ENCODE results near the gene HIVEP3. TPM values are rescaled to one million over a fixed set of nuclear protein-coding genes. Genes with fewer than 3 reads are reported as not detected.

Gene HIVEP3
- total RNA-seq, 1 experiment from 2014 or later = 1.2 TPM

DNA sequence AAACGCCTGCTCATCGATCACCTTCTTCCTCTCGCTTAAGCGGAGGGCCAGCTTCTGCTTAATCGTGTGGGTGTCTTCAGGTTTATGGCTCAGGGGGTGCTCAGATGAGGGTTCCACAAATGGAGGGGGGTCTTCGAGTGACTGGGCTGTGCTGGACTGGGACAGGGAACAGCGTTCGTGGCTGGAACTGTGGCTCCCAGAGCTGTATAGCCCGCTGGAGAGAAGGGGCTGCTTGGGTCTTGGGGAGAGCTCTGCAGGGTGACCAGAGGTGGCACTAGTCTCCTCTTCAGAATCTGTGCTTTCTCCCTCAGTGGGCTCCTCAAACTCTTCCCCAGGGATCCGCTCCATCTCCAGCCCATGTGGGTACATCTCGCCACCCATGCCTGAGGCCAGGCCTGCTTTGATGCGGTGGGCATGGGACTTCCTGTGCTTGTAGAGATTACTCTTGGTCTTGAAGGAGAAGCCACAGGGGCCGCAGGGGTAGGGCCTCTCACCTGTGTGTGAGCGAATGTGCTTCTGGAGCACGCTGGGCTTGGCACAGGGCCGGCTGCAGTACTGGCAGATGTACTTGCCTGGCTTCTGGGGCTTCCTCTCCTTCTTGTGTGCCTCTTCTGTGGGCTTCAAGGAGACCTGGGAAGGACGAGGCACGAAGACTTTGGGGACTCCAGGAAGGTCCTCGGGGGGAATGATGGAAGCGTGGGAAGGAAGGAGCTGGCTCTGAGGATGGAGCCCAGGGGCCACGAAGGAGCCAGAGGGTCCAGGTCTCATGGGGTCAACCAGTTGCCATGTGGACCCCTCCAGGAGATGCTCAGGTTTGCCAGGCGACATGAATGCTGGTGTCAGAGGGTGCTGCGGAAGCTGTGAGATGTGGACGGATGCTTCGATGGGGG lies 334.8 kb downstream of the HIVEP3 start:
- Mint-ChIP-seq H3K4me1 (ENCODE audit: insufficient read depth, unreplicated experiment) (no peaks in the 10 kb centered on the region), H3K9me3 (ENCODE audit: unreplicated experiment) (no peaks in the 10 kb centered on the region), H3K27ac (ENCODE audit: low read depth, unreplicated experiment) (no peak overlapping the region), H3K36me3 (ENCODE audit: insufficient read depth, unreplicated experiment) (no peaks in the 10 kb centered on the region), H3K27me3 (ENCODE audit: insufficient read depth, unreplicated experiment) (no peaks in the 10 kb centered on the region), H3K4me3 (ENCODE audit: unreplicated experiment) (no peak overlapping the region)
- no TSS peak for BruUV-seq (replicated peaks)
- TF ChIP-seq, protein P1, sequence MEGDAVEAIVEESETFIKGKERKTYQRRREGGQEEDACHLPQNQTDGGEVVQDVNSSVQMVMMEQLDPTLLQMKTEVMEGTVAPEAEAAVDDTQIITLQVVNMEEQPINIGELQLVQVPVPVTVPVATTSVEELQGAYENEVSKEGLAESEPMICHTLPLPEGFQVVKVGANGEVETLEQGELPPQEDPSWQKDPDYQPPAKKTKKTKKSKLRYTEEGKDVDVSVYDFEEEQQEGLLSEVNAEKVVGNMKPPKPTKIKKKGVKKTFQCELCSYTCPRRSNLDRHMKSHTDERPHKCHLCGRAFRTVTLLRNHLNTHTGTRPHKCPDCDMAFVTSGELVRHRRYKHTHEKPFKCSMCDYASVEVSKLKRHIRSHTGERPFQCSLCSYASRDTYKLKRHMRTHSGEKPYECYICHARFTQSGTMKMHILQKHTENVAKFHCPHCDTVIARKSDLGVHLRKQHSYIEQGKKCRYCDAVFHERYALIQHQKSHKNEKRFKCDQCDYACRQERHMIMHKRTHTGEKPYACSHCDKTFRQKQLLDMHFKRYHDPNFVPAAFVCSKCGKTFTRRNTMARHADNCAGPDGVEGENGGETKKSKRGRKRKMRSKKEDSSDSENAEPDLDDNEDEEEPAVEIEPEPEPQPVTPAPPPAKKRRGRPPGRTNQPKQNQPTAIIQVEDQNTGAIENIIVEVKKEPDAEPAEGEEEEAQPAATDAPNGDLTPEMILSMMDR (IDR thresholded peaks at IDR 0.05; ENCODE audit: unreplicated experiment) = no peak
- no peak for DNase-seq (ENCODE audit: unreplicated experiment)
- intact Hi-C loops (cut with micrococcal nuclease) = no loop called here
- CTCF ChIA-PET = interaction anchor here (0.8 to 1.5 kb wide), 3 partner anchors 9 to 15 kb away, joined by 3 to 4 read pairs (median 4); no protein-coding TSS in a partner anchor
- POLR2A ChIA-PET = interaction anchor here (0.5 kb wide), 1 partner anchor 620 kb away, joined by 3 read pairs; no protein-coding TSS in a partner anchor

- no peaks in the 10 kb centered on the region for H3K4me1 Mint-ChIP-seq (ENCODE audit: insufficient read depth, unreplicated experiment)
- POLR2A ChIA-PET = interaction anchor here (0.5 kb wide), 1 partner anchor 621 kb away, joined by 3 read pairs; no protein-coding TSS in a partner anchor
- CTCF ChIA-PET = interaction anchor here (0.6 to 1.5 kb wide), 5 partner anchors 7 to 210 kb away, joined by 3 to 4 read pairs (median 4); no protein-coding TSS in a partner anchor
- H3K27ac Mint-ChIP-seq (ENCODE audit: low read depth, unreplicated experiment) = no peak overlapping the region
- DNase-seq (ENCODE audit: unreplicated experiment) = no peak
- H3K4me3 Mint-ChIP-seq (ENCODE audit: unreplicated experiment) = no peak overlapping the region
- no TSS peak for BruUV-seq (replicated peaks)
- H3K9me3 Mint-ChIP-seq (ENCODE audit: unreplicated experiment) = no peaks in the 10 kb centered on the region
- TF ChIP-seq, protein P1 (IDR thresholded peaks at IDR 0.05; ENCODE audit: unreplicated experiment) = no peak
- H3K27me3 Mint-ChIP-seq (ENCODE audit: insufficient read depth, unreplicated experiment) = no peaks in the 10 kb centered on the region
- no peaks in the 10 kb centered on the region for H3K36me3 Mint-ChIP-seq (ENCODE audit: insufficient read depth, unreplicated experiment)
- intact Hi-C loops (cut with micrococcal nuclease) = no loop called here
These were observed 335.7 kb downstream of the HIVEP3 start for GRCh38 chr1:41582851-41583657.

GRCh38 chr1:41582351-41582750 lies 336.4 kb downstream of the HIVEP3 start:
- DNase-seq (ENCODE audit: unreplicated experiment) = no peak
- Mint-ChIP-seq H3K27ac (ENCODE audit: low read depth, unreplicated experiment) (no peak overlapping the region), H3K4me1 (ENCODE audit: insufficient read depth, unreplicated experiment) (no peaks in the 10 kb centered on the region), H3K27me3 (ENCODE audit: insufficient read depth, unreplicated experiment) (no peaks in the 10 kb centered on the region), H3K36me3 (ENCODE audit: insufficient read depth, unreplicated experiment) (no peaks in the 10 kb centered on the region), H3K9me3 (ENCODE audit: unreplicated experiment) (no peaks in the 10 kb centered on the region), H3K4me3 (ENCODE audit: unreplicated experiment) (no peak overlapping the region)
- POLR2A ChIA-PET = no interaction called here
- BruUV-seq (replicated peaks) = no TSS peak
- TF ChIP-seq, protein P1 (IDR thresholded peaks at IDR 0.05; ENCODE audit: unreplicated experiment) = no peak
- CTCF ChIA-PET = interaction anchor here (0.6 to 1.5 kb wide), 3 partner anchors 8 to 210 kb away, joined by 3 to 4 read pairs (median 3); no protein-coding TSS in a partner anchor
- intact Hi-C loops (cut with micrococcal nuclease) = no loop called here

DNA sequence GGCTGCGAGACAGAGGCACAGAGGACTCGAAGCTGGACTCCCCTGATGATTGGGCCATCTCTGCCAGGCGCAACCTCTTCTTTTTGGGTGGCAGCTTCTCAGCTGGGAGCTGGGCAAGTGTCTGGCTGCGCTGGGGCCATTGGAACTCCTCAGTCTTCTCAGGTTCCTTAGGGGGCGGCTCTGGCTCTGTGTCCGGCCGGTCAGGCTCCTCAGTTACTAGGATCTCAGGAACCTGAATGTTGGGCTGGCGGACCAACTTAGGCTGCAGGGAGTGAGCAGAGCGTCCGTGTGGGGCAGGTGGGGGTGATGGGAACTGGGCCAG lies 336.8 kb downstream of the HIVEP3 start:
- DNase-seq (ENCODE audit: unreplicated experiment) = no peak
- CTCF ChIA-PET = interaction anchor here (0.6 kb wide), 1 partner anchor 8 kb away, joined by 3 read pairs; no protein-coding TSS in a partner anchor
- Mint-ChIP-seq H3K4me1 (ENCODE audit: insufficient read depth, unreplicated experiment) (no peaks in the 10 kb centered on the region), H3K4me3 (ENCODE audit: unreplicated experiment) (no peak overlapping the region), H3K27me3 (ENCODE audit: insufficient read depth, unreplicated experiment) (no peaks in the 10 kb centered on the region), H3K27ac (ENCODE audit: low read depth, unreplicated experiment) (no peak overlapping the region), H3K9me3 (ENCODE audit: unreplicated experiment) (no peaks in the 10 kb centered on the region), H3K36me3 (ENCODE audit: insufficient read depth, unreplicated experiment) (no peaks in the 10 kb centered on the region)
- intact Hi-C loops (cut with micrococcal nuclease) = no loop called here
- TF ChIP-seq, protein P1 (IDR thresholded peaks at IDR 0.05; ENCODE audit: unreplicated experiment) = no peak
- no TSS peak for BruUV-seq (replicated peaks)
- POLR2A ChIA-PET = no interaction called here

Data from MCF 10A (cell line).